HG02981 (cell line): Measurements from ENCODE around the gene CAPN7.
A peak's percentile ranks its signal among the peaks of the same experiment; 100 is the strongest.
"Not testable (repeated sequence)": the region's sequence is repeated elsewhere in the genome, so short reads cannot be mapped to it uniquely, and the experiment has no call there.

Experiments
- ATAC-seq: cut with Tn5 transposase; IDR thresholded peaks from one replicate; pipeline ENCODE4 v1.9.1; 2021; ENCODE audit warnings: mild to moderate bottlenecking, moderate library complexity; ENCODE audit not compliant: unreplicated experiment

Gene CAPN7

GRCh38 chr3:15205934-15206661 is at the start of gene CAPN7:
Gene CAPN7, plus strand, starts transcription at chr3:15206246. Its CDS starts 250 bp downstream, at chr3:15206496.
- ATAC-seq, result peak; percentile 91

GRCh38 chr3:15157441-15157840 is 48.6 kb upstream of the CAPN7 start:
- ATAC-seq, result no peak

DNA sequence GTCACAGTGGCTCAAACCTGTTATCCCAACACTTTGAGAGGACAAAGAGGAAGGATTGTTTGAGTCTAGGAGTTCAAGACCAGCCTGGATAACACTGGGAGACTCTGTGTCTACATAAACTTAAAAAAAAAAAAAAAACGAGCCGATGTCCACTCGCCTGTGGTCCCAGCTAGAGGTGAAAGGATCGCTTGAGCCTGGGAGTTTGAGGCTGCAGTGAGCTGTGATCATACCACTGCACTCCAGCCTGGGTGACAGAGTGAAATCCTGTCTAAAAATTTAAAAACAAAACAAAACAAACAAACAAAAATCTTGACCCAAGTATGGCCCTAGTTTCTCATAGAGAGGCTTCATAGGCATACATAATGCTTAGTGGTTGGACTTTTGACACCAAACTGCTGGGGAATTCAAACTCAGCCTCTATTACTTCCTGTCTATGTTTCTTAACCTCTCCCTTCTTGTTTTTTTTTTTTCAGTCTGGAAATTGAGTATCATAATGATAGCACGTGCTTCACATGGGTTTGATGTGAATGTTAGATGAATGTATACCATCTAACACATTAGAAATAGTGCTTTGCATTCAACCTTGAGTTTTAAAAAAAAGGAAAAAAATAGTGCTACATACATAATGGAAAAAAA is 46.4 kb upstream of the CAPN7 start:
- ATAC-seq, result no peak

GRCh38 chr3:15160662-15161061 is 45.4 kb upstream of the CAPN7 start:
- ATAC-seq, result no peak

DNA sequence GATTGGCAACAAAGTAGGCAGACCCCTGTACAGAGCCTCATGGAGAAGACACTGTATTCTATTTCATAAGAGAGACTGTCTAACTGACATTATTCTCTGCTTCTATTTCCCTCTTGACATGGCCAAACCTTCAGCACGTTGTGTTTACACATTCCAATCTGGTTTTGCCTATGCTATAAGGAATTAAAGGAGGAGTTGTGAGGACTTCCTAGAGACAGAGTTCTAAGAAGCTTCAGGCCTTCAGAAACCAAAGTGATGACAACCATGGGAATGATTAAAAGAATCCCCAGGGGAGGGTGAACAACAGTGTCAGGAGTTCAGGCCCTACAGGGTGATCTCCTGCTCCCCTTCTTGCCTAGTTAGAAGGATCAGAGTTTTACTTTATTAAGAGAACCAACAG is 44.9 kb upstream of the CAPN7 start:
- no peak for ATAC-seq

- ATAC-seq, result not testable (repeated sequence)
These were observed 42.4 kb upstream of the CAPN7 start for GRCh38 chr3:15163656-15164055.

DNA sequence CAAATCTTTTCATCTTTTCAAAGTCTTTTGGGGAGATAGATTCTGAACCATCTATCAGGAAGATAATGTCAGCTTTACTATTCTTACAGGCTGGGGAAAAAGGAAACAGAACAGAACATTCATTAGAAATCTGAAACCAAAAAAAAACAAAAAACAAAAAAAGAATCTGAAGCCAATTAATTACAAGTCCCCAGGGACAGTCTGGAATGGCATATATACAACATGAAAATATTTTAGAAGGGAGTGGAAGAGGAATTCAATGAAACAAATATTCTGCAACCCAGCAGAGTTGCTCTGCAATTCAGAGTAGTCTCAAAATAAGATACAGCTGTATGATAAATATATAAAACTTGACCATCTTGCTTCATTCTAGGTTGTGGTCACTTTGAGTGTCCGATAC is 41.7 kb upstream of the CAPN7 start:
- ATAC-seq, result no peak

- ATAC-seq, result no peak
These were observed 41.0 kb upstream of the CAPN7 start for GRCh38 chr3:15165061-15165460.

DNA sequence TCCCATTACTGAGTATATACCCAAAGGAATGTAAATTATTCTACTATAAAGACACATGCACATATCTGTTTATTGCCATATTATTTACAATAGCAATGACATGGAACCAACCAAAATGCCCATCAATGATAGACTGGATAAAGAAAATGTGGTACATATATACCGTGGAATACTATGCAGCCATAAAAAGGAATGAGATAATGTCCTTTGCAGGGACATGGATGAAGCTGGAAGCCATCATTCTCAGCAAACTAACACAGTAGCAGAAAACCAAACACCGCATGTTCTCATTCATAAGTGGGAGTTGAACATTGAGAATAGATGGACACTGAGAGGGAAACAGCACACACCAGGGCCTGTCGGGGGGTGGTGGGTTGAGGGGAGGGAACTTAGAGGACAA is 39.7 kb upstream of the CAPN7 start:
- ATAC-seq, result not testable (repeated sequence)

DNA sequence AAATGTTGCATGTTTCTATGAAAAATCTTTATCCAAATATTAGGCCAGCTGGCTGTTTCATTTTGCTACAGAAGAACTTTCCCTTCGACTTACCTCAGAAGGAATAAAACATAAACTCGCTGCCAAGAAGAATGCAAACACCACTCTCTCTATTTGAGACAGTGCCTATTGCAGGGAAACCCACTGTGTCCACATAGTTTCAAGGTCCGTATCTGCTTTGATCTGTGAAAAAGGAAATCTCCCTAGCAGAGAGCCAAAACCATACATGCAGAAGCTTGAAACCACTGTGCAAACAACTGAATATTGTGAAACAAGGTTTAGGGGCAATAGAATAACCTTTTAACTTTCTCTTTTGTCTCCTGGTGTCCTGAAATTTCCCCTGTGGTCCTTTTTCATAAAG is 35.0 kb upstream of the CAPN7 start:
- ATAC-seq, result peak; percentile 81

GRCh38 chr3:15172806-15173205 is 33.2 kb upstream of the CAPN7 start:
- no peak for ATAC-seq

- no peak for ATAC-seq
These were observed 31.1 kb upstream of the CAPN7 start for GRCh38 chr3:15174953-15175352.

GRCh38 chr3:15175605-15176004 is 30.4 kb upstream of the CAPN7 start:
- no peak for ATAC-seq

DNA sequence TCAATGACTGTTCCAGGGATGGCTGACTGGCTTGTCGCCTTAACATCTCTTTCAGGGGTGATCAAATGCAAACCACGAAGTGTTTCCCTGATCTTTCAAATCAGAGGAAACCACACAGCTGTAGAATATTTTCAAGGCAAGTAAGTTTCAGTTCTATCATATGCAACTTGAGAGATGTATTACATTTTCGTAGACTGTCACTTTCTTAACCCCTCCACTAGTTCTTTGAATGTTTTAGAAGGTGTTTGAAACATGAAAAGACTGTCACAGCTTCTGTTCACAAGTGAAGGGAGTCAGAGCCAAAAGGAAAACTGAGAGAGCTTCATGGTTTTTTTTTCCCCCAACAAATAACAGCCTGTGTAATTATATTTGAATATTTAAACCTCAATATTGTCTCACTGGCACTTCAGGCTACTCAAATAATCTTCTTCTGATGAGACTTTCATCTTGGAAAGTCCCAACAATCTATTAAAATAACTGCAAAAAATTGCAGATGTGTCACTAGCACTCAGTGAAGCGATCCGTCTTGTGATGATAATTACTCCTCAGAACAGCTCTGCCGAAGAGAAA is 25.9 kb upstream of the CAPN7 start:
- ATAC-seq, result no peak

DNA sequence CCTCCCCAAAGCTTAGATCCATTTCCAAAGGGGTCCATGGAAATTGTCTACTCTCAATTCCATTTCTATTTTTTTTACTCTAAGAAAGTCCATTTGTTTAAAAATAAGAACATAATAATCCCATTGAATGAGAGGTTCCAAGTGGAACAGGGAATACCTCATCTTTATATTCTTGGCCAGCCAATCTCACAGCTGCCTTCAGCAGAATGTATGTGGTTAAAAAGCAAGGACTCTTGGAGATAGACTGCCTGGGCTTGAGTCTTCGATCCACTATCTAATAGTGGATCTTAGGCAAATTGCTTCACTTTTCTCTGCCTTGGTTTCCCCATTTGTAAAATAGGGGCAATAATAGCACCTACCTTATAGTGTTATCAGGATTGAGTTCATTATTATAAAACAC is 24.5 kb upstream of the CAPN7 start:
- no peak for ATAC-seq

DNA sequence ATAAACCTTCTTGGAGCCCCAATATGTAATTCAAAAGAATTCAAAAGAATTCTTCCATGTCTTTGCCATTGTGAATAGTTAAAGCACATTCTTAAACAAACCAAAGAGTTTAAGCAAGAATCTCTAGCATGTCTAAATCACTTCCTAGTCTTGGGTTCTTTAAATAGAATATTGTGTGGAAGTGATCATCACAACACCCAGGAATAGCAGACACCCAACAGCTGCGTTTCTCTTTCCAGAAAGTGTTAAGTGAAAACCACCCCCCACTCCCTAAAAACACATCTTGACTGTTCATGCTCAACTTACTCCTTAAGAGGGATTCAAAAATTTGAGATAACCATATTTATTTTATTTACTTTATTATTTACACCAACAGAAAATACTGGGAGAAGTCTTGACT is 24.1 kb upstream of the CAPN7 start:
- ATAC-seq, result no peak

GRCh38 chr3:15183011-15183410 is 23.0 kb upstream of the CAPN7 start:
- no peak for ATAC-seq

GRCh38 chr3:15185404-15185803 is 20.6 kb upstream of the CAPN7 start:
- no peak for ATAC-seq

GRCh38 chr3:15186101-15186476 is 20.0 kb upstream of the CAPN7 start:
- ATAC-seq, result no peak

GRCh38 chr3:15186477-15187164 is 19.4 kb upstream of the CAPN7 start:
- ATAC-seq, result not testable (repeated sequence)

- ATAC-seq, result no peak
These were observed 8.6 kb upstream of the CAPN7 start for GRCh38 chr3:15197340-15198029.
